HG03460 (cell line): ENCODE results near the gene KCNMB2.
"Not testable (repeated sequence)": the region's sequence is repeated elsewhere in the genome, so short reads cannot be mapped to it uniquely, and the experiment has no call there.

Experiments
- ATAC-seq: cut with Tn5 transposase; IDR thresholded peaks from one replicate; pipeline ENCODE4 v1.9.1; 2021; ENCODE audit not compliant: unreplicated experiment

Gene KCNMB2

GRCh38 chr3:178536211-178537079 lies at the start of gene KCNMB2:
TSS of gene KCNMB2 (plus strand) at chr3:178536436.
- ATAC-seq = no peak

GRCh38 chr3:178486903-178487302 lies 49.3 kb upstream of the KCNMB2 start:
- ATAC-seq = no peak

DNA sequence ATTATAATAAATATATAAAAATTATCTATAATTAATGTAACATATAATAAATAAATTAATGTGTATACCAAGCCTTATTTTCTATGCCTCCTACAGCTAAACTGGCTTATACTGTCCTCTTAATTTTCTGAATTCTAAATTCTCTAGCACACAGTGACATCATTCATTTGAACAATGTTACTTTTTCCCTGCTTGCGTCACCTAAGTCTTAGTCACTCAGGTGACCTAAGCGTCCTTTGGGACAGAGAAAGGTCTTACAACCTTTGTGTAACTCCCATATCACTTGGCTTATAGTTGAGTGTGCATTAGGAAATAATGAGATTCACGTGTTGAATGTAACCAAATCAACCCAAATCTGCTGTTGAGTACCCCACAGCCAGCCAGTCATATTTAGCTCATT lies 48.5 kb upstream of the KCNMB2 start:
- ATAC-seq = no peak

- no peak for ATAC-seq
Observed at GRCh38 chr3:178491751-178492150, 44.5 kb upstream of the KCNMB2 start.

- ATAC-seq = no peak
Observed at GRCh38 chr3:178492491-178492890, 43.7 kb upstream of the KCNMB2 start.

GRCh38 chr3:178494386-178494785 lies 41.9 kb upstream of the KCNMB2 start:
- ATAC-seq = no peak

- ATAC-seq = no peak
Observed at GRCh38 chr3:178496911-178497310, 39.3 kb upstream of the KCNMB2 start.

DNA sequence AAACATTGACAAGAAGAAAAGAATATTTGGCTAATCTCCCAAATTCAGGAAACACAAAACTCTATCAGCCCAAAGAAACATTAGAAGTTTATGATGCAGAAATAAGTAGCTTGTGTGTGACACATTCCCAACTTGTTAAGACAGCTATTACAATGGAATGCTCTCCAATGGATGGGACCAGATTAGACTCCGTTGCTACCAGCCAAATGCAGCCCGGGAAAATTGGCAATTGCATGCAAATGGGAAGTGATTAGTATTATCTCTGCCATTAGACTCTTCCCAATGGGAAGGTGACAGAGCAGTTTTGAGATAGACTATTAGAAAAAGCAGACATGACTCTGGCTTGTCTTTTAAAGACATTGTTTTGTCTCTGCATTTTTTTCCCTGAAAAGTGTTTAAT lies 37.4 kb upstream of the KCNMB2 start:
- ATAC-seq = no peak

DNA sequence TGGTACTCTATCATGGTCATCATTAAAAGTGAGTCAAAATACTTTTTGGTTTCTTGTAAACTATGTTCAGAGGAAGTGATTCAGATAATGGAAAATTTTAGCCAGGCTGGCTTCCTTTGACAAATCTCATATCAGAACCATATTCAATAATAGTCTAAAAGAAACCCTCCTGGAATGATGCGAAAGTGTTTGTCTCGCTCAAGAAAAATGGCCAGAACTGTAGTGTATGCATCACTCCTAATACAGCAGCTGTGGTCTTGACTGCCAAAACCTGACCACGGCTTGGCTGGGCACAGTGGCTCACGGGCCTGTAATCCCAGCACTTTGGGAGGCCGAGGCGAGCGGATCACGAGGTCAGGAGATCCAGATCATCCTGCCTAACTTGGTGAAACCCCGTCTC lies 35.6 kb upstream of the KCNMB2 start:
- ATAC-seq = no peak

DNA sequence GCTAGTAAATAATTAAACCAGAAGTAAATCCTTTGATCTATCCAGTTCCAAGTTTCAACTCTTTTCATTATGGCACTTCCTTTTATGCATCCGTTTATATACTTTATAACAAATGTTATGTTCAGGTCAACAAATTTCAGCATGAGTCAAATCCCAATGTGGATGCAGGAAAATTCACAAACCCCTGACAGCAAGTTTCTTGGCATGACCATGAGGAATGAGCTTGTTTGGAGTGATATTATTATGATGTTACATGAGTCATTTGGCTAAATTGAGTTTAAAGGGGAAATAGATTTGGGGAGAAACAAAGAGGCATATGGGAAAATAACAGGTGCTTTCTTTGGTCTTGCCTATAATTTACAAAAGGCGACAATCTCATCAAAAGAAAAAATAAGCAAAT lies 32.1 kb upstream of the KCNMB2 start:
- no peak for ATAC-seq

- no peak for ATAC-seq
Observed at GRCh38 chr3:178505832-178506231, 30.4 kb upstream of the KCNMB2 start.

DNA sequence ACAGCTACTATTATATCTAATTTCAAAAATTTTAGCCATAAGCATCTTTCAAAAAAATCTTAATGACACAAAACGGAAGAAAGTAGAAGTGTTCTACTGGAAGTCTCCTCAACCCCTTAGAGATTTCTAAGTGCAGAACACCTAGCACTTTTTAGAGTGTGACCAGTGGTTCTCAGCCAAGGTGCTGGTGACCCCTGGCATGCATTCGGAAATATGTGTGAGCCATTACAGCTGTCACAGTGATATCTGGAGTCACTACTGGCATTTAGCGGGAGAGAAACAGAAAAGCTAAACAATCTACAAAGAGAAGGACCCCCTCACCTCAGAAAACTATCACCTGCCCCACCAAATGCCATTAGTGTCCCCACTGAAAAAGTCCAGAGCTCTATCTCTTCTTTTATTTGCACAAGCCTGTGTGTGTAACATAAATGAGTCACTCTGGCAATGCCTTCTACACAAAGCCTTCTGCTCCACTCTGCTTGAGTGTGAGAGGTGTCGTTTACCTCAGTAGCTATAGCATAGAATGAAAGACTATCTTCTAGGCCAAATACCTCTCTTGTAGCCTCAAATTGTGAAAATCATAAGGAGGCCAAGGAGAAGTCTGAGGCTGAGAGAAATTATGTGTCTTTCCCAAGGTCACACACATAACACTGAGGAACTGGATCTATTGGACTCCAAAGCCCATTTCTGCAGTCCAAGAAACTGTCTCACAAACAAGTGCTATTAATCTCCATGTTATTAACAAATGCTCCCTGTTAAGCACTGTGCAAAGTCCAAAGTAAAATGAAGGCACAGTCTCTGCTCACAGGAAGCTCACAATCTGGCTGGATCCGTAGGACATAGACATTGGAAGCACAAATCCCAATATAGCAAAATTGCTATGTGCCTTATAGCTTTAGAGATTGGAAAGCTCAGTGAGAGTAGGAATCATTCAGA lies 28.5 kb upstream of the KCNMB2 start:
- no peak for ATAC-seq

- ATAC-seq = no peak
Observed at GRCh38 chr3:178508443-178508825, 27.8 kb upstream of the KCNMB2 start.

- no peak for ATAC-seq
Observed at GRCh38 chr3:178510496-178510895, 25.7 kb upstream of the KCNMB2 start.

GRCh38 chr3:178512647-178513046 lies 23.6 kb upstream of the KCNMB2 start:
- no peak for ATAC-seq

- no peak for ATAC-seq
Observed at GRCh38 chr3:178513546-178514380, 22.5 kb upstream of the KCNMB2 start.

- ATAC-seq = no peak
Observed at GRCh38 chr3:178514401-178514800, 21.8 kb upstream of the KCNMB2 start.

GRCh38 chr3:178515076-178515744 lies 21.0 kb upstream of the KCNMB2 start:
- not testable (repeated sequence) for ATAC-seq

- no peak for ATAC-seq
Observed at GRCh38 chr3:178517665-178518334, 18.4 kb upstream of the KCNMB2 start.
